ENCODE results near the gene MPDZ. TPM values are rescaled to one million over a fixed set of nuclear protein-coding genes. Genes with fewer than 3 reads are reported as not detected.

Gene MPDZ
- total RNA-seq, 4 donors from 2014 or later: 17.9 to 29.6 (median 23.5) TPM

DNA sequence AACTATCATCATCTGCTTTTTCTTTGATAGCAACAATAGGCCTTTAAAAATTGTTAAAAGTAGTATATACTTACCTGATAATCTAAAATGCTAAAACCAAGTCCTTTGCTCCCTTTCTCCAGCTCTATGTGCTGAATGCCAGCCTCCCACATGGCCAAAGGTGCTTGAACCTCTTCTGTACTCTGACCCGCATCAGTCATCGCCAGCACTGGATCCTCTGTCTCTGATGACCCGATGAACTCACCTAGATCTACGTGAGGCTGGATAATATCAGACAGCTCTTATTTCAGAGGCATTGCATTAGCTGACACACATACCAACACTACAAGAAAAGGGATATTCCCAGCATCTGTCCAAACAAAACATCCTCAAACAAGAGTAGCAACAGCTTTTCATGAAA, 89.5 kb downstream of the MPDZ start:
- no peaks in the 10 kb centered on the region for H3K4me1 ChIP-seq
- TF ChIP-seq POLR2A (IDR thresholded peaks at IDR 0.05): no peak
- TF ChIP-seq, protein P1, sequence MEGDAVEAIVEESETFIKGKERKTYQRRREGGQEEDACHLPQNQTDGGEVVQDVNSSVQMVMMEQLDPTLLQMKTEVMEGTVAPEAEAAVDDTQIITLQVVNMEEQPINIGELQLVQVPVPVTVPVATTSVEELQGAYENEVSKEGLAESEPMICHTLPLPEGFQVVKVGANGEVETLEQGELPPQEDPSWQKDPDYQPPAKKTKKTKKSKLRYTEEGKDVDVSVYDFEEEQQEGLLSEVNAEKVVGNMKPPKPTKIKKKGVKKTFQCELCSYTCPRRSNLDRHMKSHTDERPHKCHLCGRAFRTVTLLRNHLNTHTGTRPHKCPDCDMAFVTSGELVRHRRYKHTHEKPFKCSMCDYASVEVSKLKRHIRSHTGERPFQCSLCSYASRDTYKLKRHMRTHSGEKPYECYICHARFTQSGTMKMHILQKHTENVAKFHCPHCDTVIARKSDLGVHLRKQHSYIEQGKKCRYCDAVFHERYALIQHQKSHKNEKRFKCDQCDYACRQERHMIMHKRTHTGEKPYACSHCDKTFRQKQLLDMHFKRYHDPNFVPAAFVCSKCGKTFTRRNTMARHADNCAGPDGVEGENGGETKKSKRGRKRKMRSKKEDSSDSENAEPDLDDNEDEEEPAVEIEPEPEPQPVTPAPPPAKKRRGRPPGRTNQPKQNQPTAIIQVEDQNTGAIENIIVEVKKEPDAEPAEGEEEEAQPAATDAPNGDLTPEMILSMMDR (IDR thresholded peaks at IDR 0.05 in 4 of 5, conservative IDR thresholded peaks at IDR 0.05 in 1 of 5): no peak
- no peak for ATAC-seq
- H3K27ac ChIP-seq: no peak overlapping the region
- in situ Hi-C loops (cut with MboI; ENCODE audit: low sequenced_read_pairs in 4 of 4) (no loop called here), intact Hi-C loops (cut with DNase I; ENCODE audit: low total_unique reads) (no loop called here)
- H3K36me3 ChIP-seq: peaks cover 0 to 72% of the 10 kb centered on the region in 2 donors
- H3K9me3 ChIP-seq: no peaks in the 10 kb centered on the region
- H3K4me3 ChIP-seq: no peak overlapping the region
- no peak for DNase-seq
- no peaks in the 10 kb centered on the region for H3K27me3 ChIP-seq

DNA sequence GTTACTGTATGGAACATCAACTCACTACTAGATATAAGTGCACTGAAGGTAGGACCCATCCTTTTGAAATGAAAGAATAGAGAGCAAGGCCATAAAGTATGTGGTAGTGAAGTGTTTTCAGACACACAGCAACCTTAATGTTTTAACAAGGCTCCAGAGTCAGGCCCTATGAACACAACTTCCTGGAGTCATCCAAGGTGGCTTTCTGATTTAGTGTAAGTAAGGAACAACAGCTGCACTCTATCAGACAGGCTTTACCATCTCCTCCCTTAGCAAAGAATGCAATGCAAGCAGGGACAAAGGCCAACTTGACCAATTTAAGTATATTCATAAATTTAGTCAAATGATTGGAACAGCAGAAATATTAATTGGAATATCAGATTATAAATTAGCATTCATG, 90.1 kb downstream of the MPDZ start:
- ATAC-seq: no peak
- no peaks in the 10 kb centered on the region for H3K4me1 ChIP-seq
- peaks cover 0 to 69% of the 10 kb centered on the region in 2 donors for H3K36me3 ChIP-seq
- TF ChIP-seq, protein P1 (IDR thresholded peaks at IDR 0.05 in 4 of 5, conservative IDR thresholded peaks at IDR 0.05 in 1 of 5): no peak
- TF ChIP-seq POLR2A (IDR thresholded peaks at IDR 0.05): no peak
- H3K27me3 ChIP-seq: no peaks in the 10 kb centered on the region
- no peak for DNase-seq
- H3K27ac ChIP-seq: no peak overlapping the region
- in situ Hi-C loops (cut with MboI; ENCODE audit: low sequenced_read_pairs in 4 of 4) (no loop called here), intact Hi-C loops (cut with DNase I; ENCODE audit: low total_unique reads) (no loop called here)
- no peaks in the 10 kb centered on the region for H3K9me3 ChIP-seq
- H3K4me3 ChIP-seq: no peak overlapping the region

DNA sequence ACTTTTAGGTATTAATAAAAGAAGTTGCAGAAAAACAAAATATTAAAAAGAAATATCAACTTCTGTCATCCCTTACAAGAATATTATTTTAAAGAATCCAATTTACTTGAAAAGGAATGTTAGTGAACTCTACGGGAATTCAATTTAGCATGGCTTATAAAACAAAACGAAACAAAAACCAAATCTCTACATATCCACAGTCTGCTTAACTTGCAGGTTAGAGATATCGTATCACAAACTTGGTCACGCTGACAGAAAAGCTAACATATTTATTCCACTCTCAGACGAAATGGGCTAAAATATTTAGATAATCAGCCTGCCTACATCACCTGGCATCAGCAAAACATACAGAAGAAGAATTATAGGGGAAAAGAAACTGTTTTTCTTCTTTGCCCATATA, 92.7 kb downstream of the MPDZ start:
- Histone ChIP-seq H3K36me3 (peaks cover 0 to 66% of the 10 kb centered on the region in 2 donors), H3K27me3 (no peaks in the 10 kb centered on the region), H3K4me1 (no peaks in the 10 kb centered on the region), H3K9me3 (no peaks in the 10 kb centered on the region), H3K4me3 (no peak overlapping the region), H3K27ac (no peak overlapping the region)
- in situ Hi-C loops (cut with MboI; ENCODE audit: low sequenced_read_pairs in 4 of 4) (no loop called here), intact Hi-C loops (cut with DNase I; ENCODE audit: low total_unique reads) (no loop called here)
- TF ChIP-seq, protein P1 (IDR thresholded peaks at IDR 0.05 in 4 of 5, conservative IDR thresholded peaks at IDR 0.05 in 1 of 5): no peak
- no peak for TF ChIP-seq POLR2A (IDR thresholded peaks at IDR 0.05)
- ATAC-seq: no peak
- DNase-seq: no peak

GRCh38 chr9:13186091-13186490, 93.4 kb downstream of the MPDZ start:
- Histone ChIP-seq H3K4me3 (no peak overlapping the region), H3K36me3 (peaks cover 0 to 59% of the 10 kb centered on the region in 2 donors), H3K4me1 (no peaks in the 10 kb centered on the region), H3K27ac (no peak overlapping the region), H3K9me3 (no peaks in the 10 kb centered on the region), H3K27me3 (no peaks in the 10 kb centered on the region)
- DNase-seq: no peak
- in situ Hi-C loops (cut with MboI; ENCODE audit: low sequenced_read_pairs in 4 of 4) (no loop called here), intact Hi-C loops (cut with DNase I; ENCODE audit: low total_unique reads) (no loop called here)
- TF ChIP-seq, protein P1 (IDR thresholded peaks at IDR 0.05 in 4 of 5, conservative IDR thresholded peaks at IDR 0.05 in 1 of 5): no peak
- TF ChIP-seq POLR2A (IDR thresholded peaks at IDR 0.05): no peak
- ATAC-seq: no peak

- no peaks in the 10 kb centered on the region for H3K27me3 ChIP-seq
- TF ChIP-seq POLR2A (IDR thresholded peaks at IDR 0.05): no peak
- TF ChIP-seq, protein P1 (IDR thresholded peaks at IDR 0.05 in 4 of 5, conservative IDR thresholded peaks at IDR 0.05 in 1 of 5): no peak
- H3K4me1 ChIP-seq: no peaks in the 10 kb centered on the region
- intact Hi-C loops (cut with DNase I; ENCODE audit: low total_unique reads) (no loop called here), in situ Hi-C loops (cut with MboI; ENCODE audit: low sequenced_read_pairs in 4 of 4) (no loop called here)
- no peaks in the 10 kb centered on the region for H3K9me3 ChIP-seq
- ATAC-seq (no peak), DNase-seq (no peak)
- H3K4me3 ChIP-seq: no peak overlapping the region
- H3K27ac ChIP-seq: no peak overlapping the region
- H3K36me3 ChIP-seq: peaks cover 0 to 28% of the 10 kb centered on the region in 2 donors
Measured at GRCh38 chr9:13181652-13182051, 97.8 kb downstream of the MPDZ start.

Measured in gastrocnemius medialis (tissue), 4 donors.